IPS-20b (cell line): ENCODE results near the gene TTC9.
A peak's percentile ranks its signal among the peaks of the same experiment; 100 is the strongest.
"Not testable (repeated sequence)": the region's sequence is repeated elsewhere in the genome, so short reads cannot be mapped to it uniquely, and the experiment has no call there.

Source experiments
- H3K27ac ChIP-seq: one replicate; pipeline ENCODE4 v1.5.1; 2013; ENCODE audit warnings: low read length
- H3K27me3 ChIP-seq: 2 replicates; pipeline ENCODE4 v1.6.1; 2013; ENCODE audit warnings: mild to moderate bottlenecking, low read length, inconsistent platforms; ENCODE audit not compliant: insufficient read depth
- H3K36me3 ChIP-seq: 2 replicates; pipeline ENCODE4 v1.6.1; 2013; ENCODE audit warnings: low read depth, mild to moderate bottlenecking, inconsistent platforms, low read length, moderate library complexity; ENCODE audit not compliant: insufficient read depth
- H3K4me1 ChIP-seq: 2 replicates; pipeline ENCODE4 v1.6.1; 2013; ENCODE audit warnings: mild to moderate bottlenecking, control low read depth, inconsistent platforms, low read length, moderate library complexity; ENCODE audit not compliant: insufficient read depth
- H3K4me3 ChIP-seq: 2 replicates; pipeline ENCODE4 v1.5.1; 2013; ENCODE audit warnings: mild to moderate bottlenecking, low read length, inconsistent platforms
- H3K9ac ChIP-seq: 2 replicates; pipeline ENCODE4 v1.6.1; 2013; ENCODE audit warnings: low read depth, mild to moderate bottlenecking, inconsistent platforms, low read length, moderate library complexity
- H3K9me3 ChIP-seq: 2 replicates; pipeline ENCODE4 v1.6.1; 2013; ENCODE audit warnings: mild to moderate bottlenecking, low read depth, low read length, inconsistent platforms; ENCODE audit not compliant: insufficient read depth

The TTC9 gene

DNA sequence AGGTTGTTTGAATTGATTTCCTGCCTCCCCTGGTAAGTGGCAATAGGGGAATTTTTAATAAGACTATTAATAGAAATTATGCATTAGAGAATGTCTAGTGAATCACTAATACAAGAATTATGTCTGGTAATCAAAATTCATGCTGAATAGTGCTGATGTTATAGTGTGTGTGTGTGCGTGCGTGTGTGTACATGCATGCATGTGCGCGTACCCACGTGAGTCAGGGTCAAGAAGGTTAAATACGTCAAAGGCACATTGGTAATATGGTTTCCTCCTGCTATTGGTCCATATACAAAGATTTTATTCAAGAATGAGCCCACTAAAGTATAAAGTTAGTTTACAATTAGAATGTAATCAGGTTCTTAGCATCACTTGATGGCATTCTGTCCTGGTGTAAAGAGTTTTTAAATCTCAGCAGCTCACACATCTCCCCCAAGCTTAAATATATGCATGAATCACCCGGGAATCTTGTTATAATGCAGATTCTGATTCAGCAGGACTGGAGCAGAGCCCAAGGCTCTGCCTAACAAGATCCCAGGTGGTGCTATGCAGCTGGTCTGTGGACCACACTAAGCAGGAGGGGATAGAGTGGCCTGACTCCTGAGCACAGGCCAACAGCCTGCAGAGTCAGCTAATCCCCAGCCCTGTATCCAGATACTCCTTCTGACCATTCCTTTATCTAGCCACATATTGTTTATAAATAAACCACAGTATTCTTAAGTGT is 43.9 kb downstream of the TTC9 start:
- H3K9me3 ChIP-seq = no peaks in the 10 kb centered on the region
- no peak overlapping the region; the same call in 1 of the 2 replicates for H3K9ac ChIP-seq
- H3K36me3 ChIP-seq = no peaks in the 10 kb centered on the region
- no peak overlapping the region for H3K4me3 ChIP-seq
- no peaks in the 10 kb centered on the region for H3K27me3 ChIP-seq
- H3K4me1 ChIP-seq = peaks cover 17% of the 10 kb centered on the region; the same call in 1 of the 2 replicates
- no peak overlapping the region for H3K27ac ChIP-seq

GRCh38 chr14:70692210-70692609 is 50.5 kb downstream of the TTC9 start:
- peaks cover 5% of the 10 kb centered on the region; the same call in 1 of the 2 replicates for H3K4me1 ChIP-seq
- H3K4me3 ChIP-seq = no peak overlapping the region
- no peaks in the 10 kb centered on the region for H3K9me3 ChIP-seq
- H3K27ac ChIP-seq = no peak overlapping the region
- no peaks in the 10 kb centered on the region for H3K27me3 ChIP-seq
- no peak overlapping the region for H3K9ac ChIP-seq
- H3K36me3 ChIP-seq = no peaks in the 10 kb centered on the region

DNA sequence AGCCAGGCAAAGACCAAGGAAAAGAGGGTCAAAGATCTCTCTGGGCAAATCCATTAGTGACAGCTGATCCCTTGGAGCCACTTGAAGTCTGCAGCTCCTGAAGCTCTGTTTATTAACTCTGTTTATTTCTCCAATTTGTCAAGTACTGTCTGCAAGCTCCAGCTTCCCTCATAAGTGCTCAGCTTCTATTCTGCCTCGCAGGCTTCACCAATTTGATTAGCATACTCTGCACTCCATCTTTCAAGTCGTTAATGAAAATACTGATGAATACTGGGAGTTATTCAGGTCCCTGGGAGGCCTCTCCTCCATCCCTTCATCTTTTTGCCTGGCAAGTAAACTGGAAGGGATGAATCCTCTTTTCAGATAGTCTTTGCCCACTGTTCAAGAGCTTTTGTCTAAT is 54.3 kb downstream of the TTC9 start:
- Histone ChIP-seq H3K4me3 (no peak overlapping the region), H3K27me3 (no peaks in the 10 kb centered on the region), H3K9me3 (no peaks in the 10 kb centered on the region), H3K27ac (no peak overlapping the region), H3K9ac (no peak overlapping the region), H3K36me3 (no peaks in the 10 kb centered on the region), H3K4me1 (no peaks in the 10 kb centered on the region)

GRCh38 chr14:70697701-70698100 is 56.0 kb downstream of the TTC9 start:
- Histone ChIP-seq H3K27ac (no peak overlapping the region), H3K9ac (no peak overlapping the region), H3K36me3 (no peaks in the 10 kb centered on the region), H3K27me3 (no peaks in the 10 kb centered on the region), H3K4me1 (no peaks in the 10 kb centered on the region), H3K9me3 (no peaks in the 10 kb centered on the region), H3K4me3 (no peak overlapping the region)

DNA sequence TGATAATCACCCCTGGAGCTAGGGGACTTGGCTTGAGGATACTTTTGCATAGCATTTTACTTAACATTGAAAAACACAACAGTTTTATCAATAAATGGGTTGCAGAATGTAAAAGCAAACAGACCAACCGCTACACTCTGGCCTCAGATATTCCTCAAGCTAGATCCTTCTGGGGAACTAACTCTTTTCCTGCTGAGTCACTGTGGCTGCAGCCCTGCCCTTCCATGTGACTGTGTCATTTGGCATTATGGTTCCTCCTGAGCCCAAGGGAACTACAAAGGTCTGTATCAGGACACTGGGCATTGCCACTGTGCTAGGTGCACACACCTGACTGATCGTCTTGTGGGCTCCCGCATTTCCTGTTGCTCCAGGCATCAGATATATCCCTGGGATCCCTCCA is 56.6 kb downstream of the TTC9 start:
- Histone ChIP-seq H3K9me3 (no peaks in the 10 kb centered on the region), H3K4me3 (no peak overlapping the region), H3K27ac (no peak overlapping the region), H3K9ac (no peak overlapping the region), H3K36me3 (no peaks in the 10 kb centered on the region), H3K4me1 (no peaks in the 10 kb centered on the region), H3K27me3 (no peaks in the 10 kb centered on the region)

DNA sequence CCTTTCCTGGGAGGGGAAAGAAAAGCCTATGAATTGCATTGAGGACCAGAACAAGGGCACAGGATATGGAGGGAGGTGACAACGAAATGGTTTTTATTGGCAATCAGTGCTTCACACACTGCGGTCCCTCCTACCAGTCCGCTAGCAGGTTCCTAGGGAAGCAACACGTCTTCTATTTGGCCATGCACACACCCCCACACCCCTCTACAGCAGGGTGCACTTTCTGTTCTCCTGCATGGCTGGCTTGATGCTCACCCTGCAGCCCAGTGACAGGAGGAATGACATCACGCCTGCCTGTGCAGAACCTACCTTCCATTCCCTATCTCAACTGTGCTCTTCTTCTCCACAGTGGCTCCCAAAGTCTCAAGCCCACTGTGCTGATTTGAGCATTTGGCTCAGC is 57.9 kb downstream of the TTC9 start:
- Histone ChIP-seq H3K4me1 (no peaks in the 10 kb centered on the region), H3K9me3 (no peaks in the 10 kb centered on the region), H3K9ac (no peak overlapping the region), H3K36me3 (no peaks in the 10 kb centered on the region), H3K27me3 (no peaks in the 10 kb centered on the region), H3K27ac (no peak overlapping the region), H3K4me3 (no peak overlapping the region)

DNA sequence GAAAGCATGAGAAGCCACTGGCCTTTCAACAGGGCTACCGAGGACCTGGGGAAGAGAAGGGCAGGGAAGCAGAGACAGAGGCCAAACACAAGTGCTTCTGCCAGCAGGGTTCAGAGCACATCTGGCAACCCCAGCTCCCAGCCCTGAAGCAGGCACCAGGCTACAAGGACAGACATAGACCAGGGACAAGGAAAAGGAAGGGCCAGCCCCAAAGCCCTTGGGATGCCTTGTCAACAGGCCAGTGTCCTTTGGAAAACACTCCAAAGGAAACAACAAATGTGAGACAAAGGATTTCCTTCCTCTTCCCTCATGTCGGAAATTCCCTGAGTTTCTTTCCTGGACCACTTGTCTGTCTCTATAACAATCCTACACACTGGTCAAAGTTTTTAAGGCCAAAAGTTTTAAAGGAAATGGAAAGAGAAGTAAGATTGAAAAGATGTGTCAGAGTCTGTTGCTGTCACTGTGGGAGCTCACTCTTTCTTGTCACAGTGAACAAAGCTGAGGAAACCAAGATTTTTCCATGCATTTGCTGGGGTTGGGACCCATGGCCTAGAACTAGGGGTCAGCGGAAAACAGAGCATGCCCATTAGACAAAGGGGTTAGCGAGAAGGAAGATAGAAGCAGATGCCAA is 59.4 kb downstream of the TTC9 start:
- no peaks in the 10 kb centered on the region for H3K9me3 ChIP-seq
- H3K4me1 ChIP-seq = peaks cover 7% of the 10 kb centered on the region; the same call in 1 of the 2 replicates
- H3K9ac ChIP-seq = no peak overlapping the region
- H3K36me3 ChIP-seq = no peaks in the 10 kb centered on the region
- no peak overlapping the region for H3K4me3 ChIP-seq
- no peak overlapping the region for H3K27ac ChIP-seq
- no peaks in the 10 kb centered on the region for H3K27me3 ChIP-seq

- H3K27me3 ChIP-seq = no peaks in the 10 kb centered on the region
- no peaks in the 10 kb centered on the region for H3K9me3 ChIP-seq
- H3K4me3 ChIP-seq = no peak overlapping the region
- H3K27ac ChIP-seq = no peak overlapping the region
- peaks cover 11% of the 10 kb centered on the region; the same call in 1 of the 2 replicates for H3K4me1 ChIP-seq
- H3K9ac ChIP-seq = no peak overlapping the region
- H3K36me3 ChIP-seq = no peaks in the 10 kb centered on the region
Observed at GRCh38 chr14:70701610-70702009, 59.9 kb downstream of the TTC9 start.

DNA sequence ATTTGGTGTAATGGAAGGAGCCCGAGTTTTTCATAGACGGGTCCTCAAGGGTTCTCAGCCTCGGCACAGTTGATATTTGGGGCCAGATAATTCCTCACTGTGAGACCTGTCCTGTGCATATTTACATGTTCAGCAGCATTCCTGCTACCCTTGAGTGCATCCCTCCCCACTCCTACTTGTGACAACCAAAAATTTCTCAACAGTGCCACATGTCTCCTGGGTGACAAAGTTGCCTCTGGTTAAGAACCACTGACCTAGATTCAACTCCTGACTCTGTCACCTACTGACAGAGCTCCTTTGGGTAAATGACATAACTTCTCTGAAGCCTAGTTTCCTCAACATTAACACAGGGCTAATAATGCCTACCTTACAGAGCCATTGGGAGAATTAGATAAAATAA is 60.4 kb downstream of the TTC9 start:
- Histone ChIP-seq H3K36me3 (no peaks in the 10 kb centered on the region), H3K4me3 (no peak overlapping the region), H3K27me3 (no peaks in the 10 kb centered on the region), H3K4me1 (peaks cover 16% of the 10 kb centered on the region; the same call in 1 of the 2 replicates), H3K9ac (no peak overlapping the region), H3K9me3 (no peaks in the 10 kb centered on the region), H3K27ac (no peak overlapping the region)

DNA sequence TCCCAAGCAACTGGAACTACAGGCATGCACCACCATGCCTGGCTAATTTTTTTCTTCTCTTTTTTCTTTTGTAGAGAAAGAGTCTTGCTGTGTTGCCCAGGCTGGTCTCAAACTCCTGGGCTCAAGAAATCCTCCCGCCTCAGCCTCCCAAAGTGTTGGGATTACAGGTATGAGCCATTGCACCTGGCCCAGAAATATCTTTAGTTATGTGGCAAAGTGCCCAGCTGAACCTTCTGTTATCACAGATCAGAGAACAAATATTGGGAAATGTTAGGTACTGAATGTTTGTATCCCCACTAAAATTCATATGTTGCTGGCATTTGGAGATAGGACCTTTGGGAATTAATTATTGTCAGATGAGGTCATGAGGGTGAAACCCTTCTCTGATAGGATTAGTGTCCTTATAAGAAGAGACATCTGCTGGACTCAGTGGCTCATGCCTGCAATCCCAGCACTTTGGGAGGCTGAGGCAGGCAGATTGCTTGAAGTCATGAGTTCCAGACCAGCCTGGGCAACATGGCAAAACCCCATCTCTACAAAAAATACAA is 62.0 kb downstream of the TTC9 start:
- H3K27ac ChIP-seq, H3K9ac ChIP-seq, H3K9me3 ChIP-seq, H3K36me3 ChIP-seq, H3K4me3 ChIP-seq, H3K27me3 ChIP-seq: not testable (repeated sequence)
- H3K4me1 ChIP-seq = peaks cover 26% of the 10 kb centered on the region; the same call in 1 of the 2 replicates

DNA sequence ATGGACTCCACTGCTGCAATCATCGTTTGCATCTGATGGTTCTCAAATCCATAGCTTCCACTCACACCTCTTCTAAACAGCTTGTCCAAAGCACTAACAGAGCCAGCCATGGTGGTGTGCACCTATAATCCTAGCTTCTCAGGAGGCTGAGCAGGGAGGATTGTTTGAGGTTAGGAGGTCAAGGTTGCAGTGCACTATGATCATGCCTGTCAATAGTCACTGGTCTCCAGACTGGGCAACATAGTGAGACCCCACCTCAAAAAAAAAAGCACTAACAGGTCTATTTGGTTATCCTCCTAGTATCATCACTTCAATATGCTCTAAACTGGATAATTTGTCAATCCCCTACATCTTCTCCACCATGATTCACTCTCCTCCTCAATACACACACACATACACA is 63.2 kb downstream of the TTC9 start:
- H3K9me3 ChIP-seq = no peaks in the 10 kb centered on the region
- no peaks in the 10 kb centered on the region for H3K36me3 ChIP-seq

DNA sequence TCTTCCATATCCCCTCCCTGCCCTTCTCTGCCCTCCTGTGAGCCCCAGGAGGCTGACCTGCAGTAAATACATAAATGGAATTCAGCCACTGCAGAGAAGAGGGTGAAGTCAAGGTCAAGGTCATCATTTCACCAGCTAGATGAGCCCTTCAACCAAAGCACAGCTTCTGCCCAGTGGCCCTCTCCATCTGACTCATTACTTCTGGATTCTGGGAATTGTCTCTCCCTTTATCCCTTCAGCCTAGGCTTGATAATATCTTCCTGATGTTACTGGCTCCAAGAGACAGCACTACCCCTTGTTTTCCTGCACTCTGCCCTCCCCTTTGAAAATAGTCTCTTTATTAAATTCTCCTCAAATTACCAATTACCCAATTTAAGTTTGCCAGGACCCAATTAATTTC is 64.5 kb downstream of the TTC9 start:
- Histone ChIP-seq H3K27me3 (no peaks in the 10 kb centered on the region), H3K4me3 (no peak overlapping the region), H3K4me1 (peaks cover 42% of the 10 kb centered on the region; the same call in 1 of the 2 replicates)

More for the DNA sequence above, 63.2 kb downstream of the TTC9 start:
- Histone ChIP-seq H3K27me3 (no peaks in the 10 kb centered on the region), H3K4me3 (no peak overlapping the region), H3K9ac (no peak overlapping the region), H3K27ac (no peak overlapping the region), H3K4me1 (peaks cover 38% of the 10 kb centered on the region; the same call in 1 of the 2 replicates)

More for the DNA sequence above, 64.5 kb downstream of the TTC9 start:
- Histone ChIP-seq H3K9ac (peak overlapping the region; percentile 12; the same call in 1 of the 2 replicates), H3K27ac (no peak overlapping the region), H3K36me3 (no peaks in the 10 kb centered on the region), H3K9me3 (no peaks in the 10 kb centered on the region)
